ENCODE results near the gene SFN.
"Not testable (repeated sequence)": the region's sequence is repeated elsewhere in the genome, so short reads cannot be mapped to it uniquely, and the experiment has no call there.

SFN gene

GRCh38 chr1:26847826-26848225 is 15.1 kb upstream of the SFN start:
- H3K9ac ChIP-seq (ENCODE audit: low read depth, low read length); H3K9me3 ChIP-seq (ENCODE audit: control insufficient read depth, insufficient read depth, low read length); H3K4me1 ChIP-seq (ENCODE audit: control insufficient read depth, insufficient read depth, low read length); H3K27me3 ChIP-seq (ENCODE audit: control insufficient read depth, insufficient read depth, low read length); H3K4me3 ChIP-seq (ENCODE audit: low read depth, low read length): not testable (repeated sequence)
- peaks cover 26% of the 10 kb centered on the region for H3K36me3 ChIP-seq (ENCODE audit: control insufficient read depth, insufficient read depth, low read length)

GRCh38 chr1:26848499-26848898 is 14.4 kb upstream of the SFN start:
- H3K4me3 ChIP-seq (ENCODE audit: low read depth, low read length) = no peak overlapping the region
- H3K27me3 ChIP-seq (ENCODE audit: control insufficient read depth, insufficient read depth, low read length) = no peaks in the 10 kb centered on the region
- H3K9ac ChIP-seq (ENCODE audit: low read depth, low read length) = no peak overlapping the region

GRCh38 chr1:26848941-26849774 is 13.8 kb upstream of the SFN start:
- no peak overlapping the region for H3K9ac ChIP-seq (ENCODE audit: low read depth, low read length)
- H3K4me3 ChIP-seq (ENCODE audit: low read depth, low read length) = no peak overlapping the region
- peaks cover 28% of the 10 kb centered on the region for H3K36me3 ChIP-seq (ENCODE audit: control insufficient read depth, insufficient read depth, low read length)
- H3K27me3 ChIP-seq (ENCODE audit: control insufficient read depth, insufficient read depth, low read length) = no peaks in the 10 kb centered on the region
- H3K9me3 ChIP-seq (ENCODE audit: control insufficient read depth, insufficient read depth, low read length) = no peaks in the 10 kb centered on the region
- H3K4me1 ChIP-seq (ENCODE audit: control insufficient read depth, insufficient read depth, low read length) = no peaks in the 10 kb centered on the region

More at GRCh38 chr1:26848499-26848898, 14.4 kb upstream of the SFN start:
- Histone ChIP-seq H3K9me3 (ENCODE audit: control insufficient read depth, insufficient read depth, low read length) (no peaks in the 10 kb centered on the region), H3K4me1 (ENCODE audit: control insufficient read depth, insufficient read depth, low read length) (no peaks in the 10 kb centered on the region), H3K36me3 (ENCODE audit: control insufficient read depth, insufficient read depth, low read length) (peaks cover 26% of the 10 kb centered on the region)

DNA sequence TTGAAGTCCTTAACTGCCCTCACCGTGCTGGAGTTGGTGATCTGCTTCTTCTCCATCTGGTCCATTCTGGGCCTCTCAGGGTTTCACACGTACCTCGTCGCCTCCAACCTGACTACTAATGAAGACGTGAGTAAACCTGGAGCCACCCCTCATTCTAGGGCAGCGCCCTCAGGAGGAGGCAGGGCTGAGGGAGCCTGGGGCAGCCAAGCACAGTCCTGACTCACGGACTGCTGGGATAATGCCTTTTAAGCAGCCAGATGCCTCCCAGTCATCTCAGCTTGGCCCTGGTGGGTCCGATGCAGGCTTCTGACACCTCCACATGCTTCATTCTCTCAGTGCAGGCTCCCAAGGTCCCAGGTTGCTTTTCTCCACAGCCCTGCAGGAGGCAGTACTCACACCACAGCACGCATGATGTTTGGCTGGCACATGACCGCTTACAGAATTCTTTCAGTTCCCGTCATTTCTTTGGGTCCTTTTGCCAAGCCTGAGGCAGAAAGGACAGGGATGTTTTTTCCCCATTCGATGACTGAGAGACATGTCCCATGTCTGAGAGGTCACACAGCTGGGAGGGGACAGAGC is 11.8 kb upstream of the SFN start:
- no peaks in the 10 kb centered on the region for H3K4me1 ChIP-seq (ENCODE audit: control insufficient read depth, insufficient read depth, low read length)
- H3K36me3 ChIP-seq (ENCODE audit: control insufficient read depth, insufficient read depth, low read length) = peaks cover 30% of the 10 kb centered on the region
- H3K9me3 ChIP-seq (ENCODE audit: control insufficient read depth, insufficient read depth, low read length) = no peaks in the 10 kb centered on the region
- H3K27me3 ChIP-seq (ENCODE audit: control insufficient read depth, insufficient read depth, low read length) = no peaks in the 10 kb centered on the region
- no peak overlapping the region for H3K9ac ChIP-seq (ENCODE audit: low read depth, low read length)
- H3K4me3 ChIP-seq (ENCODE audit: low read depth, low read length) = no peak overlapping the region

DNA sequence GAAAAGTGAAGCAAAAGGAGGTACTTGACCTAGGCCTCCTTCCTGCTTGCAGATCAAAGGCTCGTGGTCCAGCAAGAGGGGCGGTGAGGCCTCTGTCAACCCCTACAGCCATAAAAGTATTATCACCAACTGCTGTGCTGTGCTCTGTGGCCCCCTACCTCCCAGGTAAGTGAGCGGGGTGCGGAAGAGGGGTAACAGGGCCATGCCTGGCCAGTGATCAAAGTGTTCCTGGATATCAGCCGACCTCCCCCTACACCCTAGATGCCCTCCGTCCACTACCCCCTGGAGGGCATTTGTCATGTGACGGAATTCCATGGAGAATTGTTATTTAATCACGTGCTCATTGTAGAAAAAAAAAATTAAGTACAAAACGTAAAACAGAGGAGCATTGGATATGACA is 10.2 kb upstream of the SFN start:
- H3K9me3 ChIP-seq (ENCODE audit: control insufficient read depth, insufficient read depth, low read length) = no peaks in the 10 kb centered on the region
- no peaks in the 10 kb centered on the region for H3K4me1 ChIP-seq (ENCODE audit: control insufficient read depth, insufficient read depth, low read length)
- H3K27me3 ChIP-seq (ENCODE audit: control insufficient read depth, insufficient read depth, low read length) = no peaks in the 10 kb centered on the region
- peaks cover 31% of the 10 kb centered on the region for H3K36me3 ChIP-seq (ENCODE audit: control insufficient read depth, insufficient read depth, low read length)
- H3K4me3 ChIP-seq (ENCODE audit: low read depth, low read length) = no peak overlapping the region
- H3K9ac ChIP-seq (ENCODE audit: low read depth, low read length) = no peak overlapping the region

GRCh38 chr1:26853156-26853555 is 9.8 kb upstream of the SFN start:
- peaks cover 31% of the 10 kb centered on the region for H3K36me3 ChIP-seq (ENCODE audit: control insufficient read depth, insufficient read depth, low read length)
- no peaks in the 10 kb centered on the region for H3K9me3 ChIP-seq (ENCODE audit: control insufficient read depth, insufficient read depth, low read length)
- H3K9ac ChIP-seq (ENCODE audit: low read depth, low read length) = no peak overlapping the region
- no peaks in the 10 kb centered on the region for H3K4me1 ChIP-seq (ENCODE audit: control insufficient read depth, insufficient read depth, low read length)
- no peaks in the 10 kb centered on the region for H3K27me3 ChIP-seq (ENCODE audit: control insufficient read depth, insufficient read depth, low read length)
- H3K4me3 ChIP-seq (ENCODE audit: low read depth, low read length) = no peak overlapping the region

GRCh38 chr1:26853600-26853999 is 9.3 kb upstream of the SFN start:
- H3K36me3 ChIP-seq (ENCODE audit: control insufficient read depth, insufficient read depth, low read length) = peaks cover 31% of the 10 kb centered on the region
- H3K4me1 ChIP-seq (ENCODE audit: control insufficient read depth, insufficient read depth, low read length) = no peaks in the 10 kb centered on the region

DNA sequence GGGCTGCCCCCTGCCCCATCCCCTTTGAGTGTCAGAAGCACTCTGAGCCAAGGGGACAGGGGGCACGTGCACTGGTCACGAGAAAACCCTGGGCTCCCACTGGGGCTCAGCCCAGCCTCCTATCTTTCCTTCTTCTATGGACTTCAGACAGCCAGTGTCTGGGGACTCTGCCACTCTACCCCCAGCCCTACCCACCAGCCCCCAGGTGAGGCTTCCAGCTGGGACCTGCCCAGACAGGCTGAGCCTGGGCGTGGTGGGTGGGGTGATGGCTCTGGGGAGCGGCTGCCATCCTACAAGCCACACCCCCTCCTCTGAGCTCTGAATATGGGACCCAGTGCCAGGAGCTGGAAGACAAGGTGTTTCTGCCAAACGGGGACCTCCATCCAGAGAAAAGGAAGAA is 8.0 kb upstream of the SFN start:
- Histone ChIP-seq H3K27me3 (ENCODE audit: control insufficient read depth, insufficient read depth, low read length) (no peaks in the 10 kb centered on the region), H3K4me3 (ENCODE audit: low read depth, low read length) (no peak overlapping the region), H3K9ac (ENCODE audit: low read depth, low read length) (no peak overlapping the region), H3K4me1 (ENCODE audit: control insufficient read depth, insufficient read depth, low read length) (no peaks in the 10 kb centered on the region), H3K9me3 (ENCODE audit: control insufficient read depth, insufficient read depth, low read length) (no peaks in the 10 kb centered on the region), H3K36me3 (ENCODE audit: control insufficient read depth, insufficient read depth, low read length) (peaks cover 23% of the 10 kb centered on the region)

More at GRCh38 chr1:26853600-26853999, 9.3 kb upstream of the SFN start:
- Histone ChIP-seq H3K9ac (ENCODE audit: low read depth, low read length) (no peak overlapping the region), H3K4me3 (ENCODE audit: low read depth, low read length) (no peak overlapping the region), H3K9me3 (ENCODE audit: control insufficient read depth, insufficient read depth, low read length) (no peaks in the 10 kb centered on the region), H3K27me3 (ENCODE audit: control insufficient read depth, insufficient read depth, low read length) (no peaks in the 10 kb centered on the region)

DNA sequence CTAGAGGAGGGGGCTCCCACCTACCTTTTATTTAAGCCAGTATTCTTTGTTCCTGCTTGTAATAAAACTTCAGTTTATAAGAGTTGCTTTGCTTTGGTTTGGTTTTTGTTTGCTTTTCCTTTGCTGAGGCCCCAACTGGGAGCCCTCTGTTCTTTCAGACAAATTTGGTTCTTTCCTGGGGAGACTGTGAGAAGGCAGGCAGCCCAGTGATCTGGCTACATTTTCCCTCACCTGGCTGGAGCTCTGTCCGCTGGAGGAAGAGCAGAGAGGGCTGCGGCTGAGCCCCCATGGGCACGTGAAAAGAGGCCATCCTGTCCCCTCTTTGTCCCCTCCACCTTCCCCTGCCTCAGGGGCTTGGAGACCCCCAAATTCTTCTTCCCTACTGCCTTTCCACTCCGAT is 7.3 kb upstream of the SFN start:
- H3K27me3 ChIP-seq (ENCODE audit: control insufficient read depth, insufficient read depth, low read length) = no peaks in the 10 kb centered on the region
- H3K9ac ChIP-seq (ENCODE audit: low read depth, low read length) = no peak overlapping the region
- H3K4me1 ChIP-seq (ENCODE audit: control insufficient read depth, insufficient read depth, low read length) = no peaks in the 10 kb centered on the region
- H3K4me3 ChIP-seq (ENCODE audit: low read depth, low read length) = no peak overlapping the region
- peaks cover 20% of the 10 kb centered on the region for H3K36me3 ChIP-seq (ENCODE audit: control insufficient read depth, insufficient read depth, low read length)
- H3K9me3 ChIP-seq (ENCODE audit: control insufficient read depth, insufficient read depth, low read length) = no peaks in the 10 kb centered on the region

GRCh38 chr1:26856181-26856580 is 6.8 kb upstream of the SFN start:
- no peaks in the 10 kb centered on the region for H3K9me3 ChIP-seq (ENCODE audit: control insufficient read depth, insufficient read depth, low read length)
- H3K36me3 ChIP-seq (ENCODE audit: control insufficient read depth, insufficient read depth, low read length) = peaks cover 14% of the 10 kb centered on the region
- H3K9ac ChIP-seq (ENCODE audit: low read depth, low read length) = no peak overlapping the region
- H3K27me3 ChIP-seq (ENCODE audit: control insufficient read depth, insufficient read depth, low read length) = no peaks in the 10 kb centered on the region
- H3K4me1 ChIP-seq (ENCODE audit: control insufficient read depth, insufficient read depth, low read length) = no peaks in the 10 kb centered on the region
- H3K4me3 ChIP-seq (ENCODE audit: low read depth, low read length) = no peak overlapping the region

DNA sequence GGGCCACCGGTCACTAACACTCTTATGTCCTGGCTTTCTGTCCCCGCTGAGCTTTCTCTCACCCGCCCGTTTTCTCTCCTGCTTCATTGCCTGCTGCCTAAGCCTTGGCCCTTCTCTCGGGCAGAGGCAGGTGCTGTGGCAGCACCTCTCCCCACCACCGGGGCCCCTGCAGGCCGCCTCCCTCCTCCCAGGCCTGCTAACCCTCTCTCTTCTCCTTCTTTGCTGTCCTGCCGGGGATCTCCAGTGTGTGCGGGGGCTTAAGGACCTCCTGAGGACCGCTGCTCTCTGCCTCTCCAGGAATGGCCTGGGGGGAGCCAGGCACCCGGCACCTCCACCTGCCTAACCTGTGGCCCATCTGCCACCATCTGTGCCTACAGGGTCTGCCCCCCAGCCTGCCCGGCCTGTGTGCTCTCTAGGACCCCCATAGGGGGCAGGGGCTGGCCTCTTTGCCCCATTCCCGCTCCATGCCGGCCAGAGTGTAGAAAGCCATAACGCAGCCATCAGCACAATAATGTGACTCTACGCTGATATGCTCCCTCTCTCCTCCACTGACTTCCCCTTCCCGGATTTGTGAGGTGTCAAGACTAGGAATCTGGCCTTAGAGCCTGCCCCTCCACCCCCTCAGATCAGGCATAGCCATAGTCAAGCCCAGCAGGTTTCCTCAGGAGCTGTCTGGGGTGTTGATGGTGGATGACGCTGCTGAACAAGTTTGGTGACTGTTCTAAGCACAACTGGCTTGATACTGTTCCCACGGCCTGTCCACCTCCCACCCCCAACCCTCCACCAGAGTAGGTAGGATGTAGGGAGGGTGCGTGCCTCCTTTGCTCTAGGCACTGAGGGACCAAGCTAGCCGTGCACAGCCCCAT is 6.1 kb upstream of the SFN start:
- no peaks in the 10 kb centered on the region for H3K27me3 ChIP-seq (ENCODE audit: control insufficient read depth, insufficient read depth, low read length)
- no peak overlapping the region for H3K9ac ChIP-seq (ENCODE audit: low read depth, low read length)
- no peaks in the 10 kb centered on the region for H3K9me3 ChIP-seq (ENCODE audit: control insufficient read depth, insufficient read depth, low read length)
- no peaks in the 10 kb centered on the region for H3K4me1 ChIP-seq (ENCODE audit: control insufficient read depth, insufficient read depth, low read length)
- no peak overlapping the region for H3K4me3 ChIP-seq (ENCODE audit: low read depth, low read length)
- H3K36me3 ChIP-seq (ENCODE audit: control insufficient read depth, insufficient read depth, low read length) = peaks cover 8% of the 10 kb centered on the region
